Neural progenitor cell (in vitro differentiated cells): ENCODE data around the gene NUP50. TPM values are rescaled to one million over a fixed set of nuclear protein-coding genes. Genes with fewer than 3 reads are reported as not detected.

Source experiments
- DNase-seq: peaks from one replicate; pipeline ENCODE4 v3.0.0-alpha.2; 2016; ENCODE audit warnings: low spot score
- H2AFZ ChIP-seq: fragments of 200-600 bp; sonication (generic); replicated peaks from 2 replicates; pipeline ENCODE4 v1.6.1; 2016; ENCODE audit warnings: antibody characterized with exemption
- H3F3A ChIP-seq: fragments of 200-600 bp; sonication (generic); 2 replicates; pipeline ENCODE4 v1.6.1; 2016; ENCODE audit warnings: antibody characterized with exemption, low read depth
- H3K27ac ChIP-seq: fragments of 200-600 bp; sonication (generic); 2 replicates; pipeline ENCODE4 v1.5.1; 2016; ENCODE audit warnings: mild to moderate bottlenecking
- H3K27me3 ChIP-seq: fragments of 200-600 bp; sonication (generic); 2 replicates; pipeline ENCODE4 v1.6.1; 2016; ENCODE audit warnings: mild to moderate bottlenecking, moderate library complexity
- H3K36me3 ChIP-seq: fragments of 200-600 bp; sonication (generic); 2 replicates; pipeline ENCODE4 v1.5.1; 2016
- H3K4me1 ChIP-seq: fragments of 200-600 bp; sonication (generic); 2 replicates; pipeline ENCODE4 v1.6.1; 2016; ENCODE audit warnings: mixed run types
- H3K4me2 ChIP-seq: fragments of 200-600 bp; sonication (generic); 2 replicates; pipeline ENCODE4 v1.6.1; 2016
- H3K4me3 ChIP-seq: fragments of 200-600 bp; sonication (generic); 2 replicates; pipeline ENCODE4 v1.5.1; 2016
- H3K79me2 ChIP-seq: fragments of 200-600 bp; sonication (generic); 2 replicates; pipeline ENCODE4 v1.6.1; 2016; ENCODE audit warnings: low read depth
- H3K9ac ChIP-seq: fragments of 200-600 bp; sonication (generic); 2 replicates; pipeline ENCODE4 v1.6.1; 2016
- H3K9me3 ChIP-seq: fragments of 200-600 bp; sonication (generic); 2 replicates; pipeline ENCODE4 v1.5.1; 2016; ENCODE audit warnings: low read depth
- H4K20me1 ChIP-seq: fragments of 200-600 bp; sonication (generic); 2 replicates; pipeline ENCODE4 v1.6.1; 2016; ENCODE audit warnings: low read depth
- H3K27ac Mint-ChIP-seq: 3 replicates; pipeline ENCODE4 v1.8.0; 2021; ENCODE audit warnings: mixed read lengths
- H3K27me3 Mint-ChIP-seq: 2 replicates; pipeline ENCODE4 v1.8.0; 2022; ENCODE audit warnings: low read depth, mild to moderate bottlenecking, inconsistent platforms, moderate library complexity, mixed read lengths; ENCODE audit not compliant: insufficient read depth
- H3K36me3 Mint-ChIP-seq: 3 replicates; pipeline ENCODE4 v1.8.0; 2021; ENCODE audit warnings: mixed read lengths
- H3K4me1 Mint-ChIP-seq: 3 replicates; pipeline ENCODE4 v1.8.0; 2021; ENCODE audit warnings: mixed read lengths
- H3K4me3 Mint-ChIP-seq: 3 replicates; pipeline ENCODE4 v1.8.0; 2021; ENCODE audit warnings: mild to moderate bottlenecking, moderate library complexity, mixed read lengths
- H3K9me3 Mint-ChIP-seq: 3 replicates; pipeline ENCODE4 v1.8.0; 2020; ENCODE audit warnings: mixed read lengths
- EZH2 ChIP-seq: fragments of 200-600 bp; sonication (generic); IDR thresholded peaks from 2 replicates; pipeline ENCODE4 v1.6.1; 2017; ENCODE audit warnings: antibody characterized with exemption, mild to moderate bottlenecking, moderate library complexity
- EZH2phosphoT487 ChIP-seq: fragments of 200-600 bp; sonication (generic); IDR thresholded peaks from 2 replicates; pipeline ENCODE4 v1.6.1; 2017; ENCODE audit warnings: antibody characterized with exemption
- total RNA-seq: library from RNA; depleted of rRNA; stranded (reverse); fragments of >200 nt; gene quantifications from 2 replicates; pipeline ENCODE4 v1.2.3, GENCODE V29; 2015; ENCODE audit warnings: low replicate concordance
- TF ChIP-seq, protein P1 (sequence below): fragments of 200-600 bp; sonication (generic); IDR thresholded peaks from 2 replicates; pipeline ENCODE4 v1.5.1; 2017; ENCODE audit warnings: antibody characterized with exemption, mild to moderate bottlenecking

The NUP50 gene
- total RNA-seq, 1 donor from 2014 or later, result 96.8 TPM

DNA sequence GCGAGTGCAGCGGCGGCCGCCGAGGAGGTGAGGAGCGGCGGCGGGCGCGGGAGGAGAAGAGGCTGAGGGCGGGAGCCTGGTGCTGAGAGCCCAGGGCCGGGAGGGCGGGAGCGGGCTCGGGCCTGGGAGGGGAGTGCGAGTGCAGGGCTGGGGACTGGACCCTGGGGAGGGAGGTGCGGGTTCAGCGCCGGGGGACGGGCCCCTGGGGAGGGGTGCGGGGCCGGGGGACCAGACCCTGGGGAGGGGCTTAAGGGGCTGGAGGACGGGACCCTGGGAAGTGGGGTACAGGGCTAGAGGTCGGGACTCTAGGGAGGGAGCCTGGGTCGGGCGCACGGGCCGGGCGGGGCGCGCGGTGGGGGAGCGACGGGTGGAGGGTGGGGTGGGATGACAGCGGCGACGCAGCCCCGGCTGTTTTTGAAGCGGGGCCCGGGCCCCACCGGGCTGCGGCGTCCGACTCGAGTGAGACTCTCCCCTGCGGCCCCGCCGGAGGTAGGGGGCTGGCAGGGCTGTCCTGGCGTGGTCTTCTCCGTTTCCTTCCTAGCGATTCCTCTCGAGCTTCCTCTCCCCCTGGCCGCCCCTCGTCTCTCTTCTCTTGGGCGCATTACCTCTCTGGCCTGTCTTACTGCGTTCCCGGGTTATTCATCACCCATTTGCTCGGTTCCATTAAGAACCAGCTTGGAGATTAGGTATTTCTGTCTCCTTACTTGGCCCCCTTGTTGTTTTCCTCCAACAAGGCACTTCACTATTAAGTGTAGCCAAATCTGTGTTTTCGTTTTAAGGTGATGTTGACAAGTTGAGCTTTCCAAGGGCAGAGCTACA, 754 bp downstream of the NUP50 start:
- peaks cover 10% of the 10 kb centered on the region for H3K36me3 ChIP-seq
- Mint-ChIP-seq H3K4me3 (peak overlapping the region; percentile 96), H3K36me3 (peaks cover 10% of the 10 kb centered on the region), H3K9me3 (no peaks in the 10 kb centered on the region), H3K4me1 (peaks cover 25% of the 10 kb centered on the region), H3K27me3 (no peaks in the 10 kb centered on the region), H3K27ac (peak overlapping the region; percentile 89)
- peaks cover 83% of the 10 kb centered on the region for H3K79me2 ChIP-seq
- no peaks in the 10 kb centered on the region for H3K9me3 ChIP-seq
- H3K27ac ChIP-seq, result peak overlapping the region; percentile 77
- TF ChIP-seq, protein P1, sequence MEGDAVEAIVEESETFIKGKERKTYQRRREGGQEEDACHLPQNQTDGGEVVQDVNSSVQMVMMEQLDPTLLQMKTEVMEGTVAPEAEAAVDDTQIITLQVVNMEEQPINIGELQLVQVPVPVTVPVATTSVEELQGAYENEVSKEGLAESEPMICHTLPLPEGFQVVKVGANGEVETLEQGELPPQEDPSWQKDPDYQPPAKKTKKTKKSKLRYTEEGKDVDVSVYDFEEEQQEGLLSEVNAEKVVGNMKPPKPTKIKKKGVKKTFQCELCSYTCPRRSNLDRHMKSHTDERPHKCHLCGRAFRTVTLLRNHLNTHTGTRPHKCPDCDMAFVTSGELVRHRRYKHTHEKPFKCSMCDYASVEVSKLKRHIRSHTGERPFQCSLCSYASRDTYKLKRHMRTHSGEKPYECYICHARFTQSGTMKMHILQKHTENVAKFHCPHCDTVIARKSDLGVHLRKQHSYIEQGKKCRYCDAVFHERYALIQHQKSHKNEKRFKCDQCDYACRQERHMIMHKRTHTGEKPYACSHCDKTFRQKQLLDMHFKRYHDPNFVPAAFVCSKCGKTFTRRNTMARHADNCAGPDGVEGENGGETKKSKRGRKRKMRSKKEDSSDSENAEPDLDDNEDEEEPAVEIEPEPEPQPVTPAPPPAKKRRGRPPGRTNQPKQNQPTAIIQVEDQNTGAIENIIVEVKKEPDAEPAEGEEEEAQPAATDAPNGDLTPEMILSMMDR, result no peak
- peak; percentile 17 for TF ChIP-seq EZH2
- peaks cover 31% of the 10 kb centered on the region for H4K20me1 ChIP-seq
- H3K4me3 ChIP-seq, result peak overlapping the region; percentile 99
- H3F3A ChIP-seq, result peaks cover 15% of the 10 kb centered on the region
- no peaks in the 10 kb centered on the region for H3K27me3 ChIP-seq
- H3K9ac ChIP-seq, result peak overlapping the region; percentile 86
- H2AFZ ChIP-seq, result no peak overlapping the region
- peak; percentile 68 for DNase-seq
- peaks cover 14% of the 10 kb centered on the region for H3K4me1 ChIP-seq
- peak overlapping the region; percentile 89 for H3K4me2 ChIP-seq

DNA sequence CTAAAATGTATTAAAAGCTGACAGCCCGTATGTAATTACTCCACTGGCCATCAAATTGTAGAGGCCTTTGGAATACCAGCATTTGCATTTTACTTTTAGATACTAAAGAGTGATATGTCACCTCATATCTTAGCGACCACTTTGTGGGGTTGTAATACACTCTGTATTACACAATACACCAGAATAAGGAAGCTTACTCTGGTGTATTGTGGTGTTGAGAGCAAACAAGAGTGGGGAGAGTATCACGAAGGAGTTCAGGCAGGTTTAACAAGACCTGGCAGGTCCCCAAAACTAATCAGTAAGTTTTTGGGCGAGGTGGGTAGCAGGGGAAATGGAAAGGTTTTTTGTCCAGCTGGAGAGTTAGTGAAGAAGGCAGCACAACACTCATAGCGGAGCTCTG, 3.2 kb downstream of the NUP50 start:
- Mint-ChIP-seq H3K36me3 (peaks cover 19% of the 10 kb centered on the region), H3K9me3 (no peaks in the 10 kb centered on the region), H3K4me3 (no peak overlapping the region), H3K27ac (no peak overlapping the region), H3K4me1 (peaks cover 20% of the 10 kb centered on the region), H3K27me3 (no peaks in the 10 kb centered on the region)
- Histone ChIP-seq H4K20me1 (peaks cover 42% of the 10 kb centered on the region), H3K27ac (no peak overlapping the region), H3K27me3 (no peaks in the 10 kb centered on the region), H3K9me3 (no peaks in the 10 kb centered on the region), H3K9ac (no peak overlapping the region), H3K4me3 (no peak overlapping the region), H3F3A (peaks cover 15% of the 10 kb centered on the region), H3K4me2 (no peak overlapping the region), H3K36me3 (peaks cover 25% of the 10 kb centered on the region), H3K4me1 (peaks cover 14% of the 10 kb centered on the region), H2AFZ (no peak overlapping the region), H3K79me2 (peaks cover 82% of the 10 kb centered on the region)
- DNase-seq, result no peak
- no peak for TF ChIP-seq EZH2phosphoT487
- TF ChIP-seq, protein P1, result no peak
- no peak for TF ChIP-seq EZH2

DNA sequence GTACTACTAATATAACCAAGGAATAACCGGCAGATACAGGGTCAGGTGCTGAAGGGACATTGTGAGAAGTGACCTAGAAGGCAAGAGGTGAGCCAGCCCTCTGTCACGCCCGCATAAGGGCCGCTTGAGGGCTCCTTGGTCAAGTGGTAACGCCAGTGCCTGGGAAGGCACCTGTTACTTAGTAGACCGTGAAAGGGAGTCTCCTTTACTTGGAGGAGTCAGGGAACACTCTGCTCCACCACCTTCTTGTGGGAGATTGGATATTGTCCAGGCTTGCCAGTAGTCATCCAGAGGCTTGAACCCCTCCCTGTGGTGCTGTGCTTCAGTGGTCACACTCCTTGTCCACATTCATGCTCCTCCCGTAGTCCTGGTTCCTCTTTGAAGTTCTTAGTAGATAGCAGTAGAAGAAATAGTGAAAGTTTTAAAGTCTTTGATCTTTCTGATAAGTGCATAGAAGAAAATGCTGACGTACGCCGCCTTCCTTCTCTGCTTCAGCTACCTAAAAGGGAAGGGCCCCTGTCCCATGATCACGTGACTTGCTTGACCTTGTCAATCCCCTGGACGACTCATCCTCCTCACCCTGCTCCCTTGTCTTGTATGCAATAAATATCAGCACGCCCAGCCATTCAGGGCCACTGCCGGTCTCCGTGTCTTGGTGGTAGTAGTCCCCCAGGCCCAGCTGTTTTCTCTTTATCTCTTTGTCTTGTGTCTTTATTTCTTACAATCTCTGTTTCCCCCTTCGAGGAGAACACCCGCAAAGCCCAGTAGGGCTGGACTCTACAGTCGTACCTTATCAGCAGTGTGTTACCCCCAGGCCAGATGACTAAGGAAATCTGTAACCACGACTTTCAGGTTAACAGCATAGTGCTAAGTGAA, 6.1 kb downstream of the NUP50 start:
- H3K27ac ChIP-seq, result no peak overlapping the region
- Mint-ChIP-seq H3K4me3 (peak overlapping the region; percentile 2), H3K9me3 (no peaks in the 10 kb centered on the region), H3K27me3 (peaks cover 2% of the 10 kb centered on the region), H3K27ac (no peak overlapping the region), H3K36me3 (peaks cover 31% of the 10 kb centered on the region), H3K4me1 (peaks cover 11% of the 10 kb centered on the region)
- no peak overlapping the region for H3K4me3 ChIP-seq
- H2AFZ ChIP-seq, result no peak overlapping the region
- peaks cover 34% of the 10 kb centered on the region for H3K36me3 ChIP-seq
- no peaks in the 10 kb centered on the region for H3K27me3 ChIP-seq
- H3K4me1 ChIP-seq, result peaks cover 9% of the 10 kb centered on the region
- peaks cover 54% of the 10 kb centered on the region for H4K20me1 ChIP-seq
- H3K4me2 ChIP-seq, result no peak overlapping the region
- no peaks in the 10 kb centered on the region for H3F3A ChIP-seq
- no peak overlapping the region for H3K9ac ChIP-seq
- H3K79me2 ChIP-seq, result peaks cover 93% of the 10 kb centered on the region
- no peak for DNase-seq
- TF ChIP-seq, protein P1, result no peak
- TF ChIP-seq EZH2phosphoT487, result no peak
- H3K9me3 ChIP-seq, result no peaks in the 10 kb centered on the region
